MG63 (cell line): ENCODE results near the gene UBE2J2. TPM values are rescaled to one million over a fixed set of nuclear protein-coding genes. Genes with fewer than 3 reads are reported as not detected.

Experiments
- DNase-seq: peaks from one replicate; pipeline ENCODE4 v3.0.0-alpha.2; 2020
- H3K27me3 ChIP-seq: fragments of 250-450 bp; sonication (Bioruptor Pico); 2 replicates; pipeline ENCODE4 v1.5.1; 2020; ENCODE audit warnings: mild to moderate bottlenecking, moderate library complexity
- H3K36me3 ChIP-seq: fragments of 250-450 bp; sonication (Bioruptor Pico); 2 replicates; pipeline ENCODE4 v1.5.1; 2020; ENCODE audit warnings: mild to moderate bottlenecking, moderate library complexity
- H3K4me3 ChIP-seq: fragments of 250-450 bp; sonication (Bioruptor Pico); 2 replicates; pipeline ENCODE4 v1.5.1; 2020; ENCODE audit warnings: mild to moderate bottlenecking, moderate library complexity
- H3K9me3 ChIP-seq: fragments of 250-450 bp; sonication (Bioruptor Pico); 2 replicates; pipeline ENCODE4 v1.5.1; 2020; ENCODE audit warnings: mild to moderate bottlenecking, moderate library complexity
- total RNA-seq: library from RNA; depleted of rRNA; stranded (reverse); fragments of >200 nt; shearing (Covaris generic); gene quantifications from 2 replicates; pipeline ENCODE4 v1.2.3, GENCODE V29; 2014; ENCODE audit warnings: low replicate concordance

UBE2J2 gene
- total RNA-seq, 1 experiment from 2014 or later: 94.1 TPM

DNA sequence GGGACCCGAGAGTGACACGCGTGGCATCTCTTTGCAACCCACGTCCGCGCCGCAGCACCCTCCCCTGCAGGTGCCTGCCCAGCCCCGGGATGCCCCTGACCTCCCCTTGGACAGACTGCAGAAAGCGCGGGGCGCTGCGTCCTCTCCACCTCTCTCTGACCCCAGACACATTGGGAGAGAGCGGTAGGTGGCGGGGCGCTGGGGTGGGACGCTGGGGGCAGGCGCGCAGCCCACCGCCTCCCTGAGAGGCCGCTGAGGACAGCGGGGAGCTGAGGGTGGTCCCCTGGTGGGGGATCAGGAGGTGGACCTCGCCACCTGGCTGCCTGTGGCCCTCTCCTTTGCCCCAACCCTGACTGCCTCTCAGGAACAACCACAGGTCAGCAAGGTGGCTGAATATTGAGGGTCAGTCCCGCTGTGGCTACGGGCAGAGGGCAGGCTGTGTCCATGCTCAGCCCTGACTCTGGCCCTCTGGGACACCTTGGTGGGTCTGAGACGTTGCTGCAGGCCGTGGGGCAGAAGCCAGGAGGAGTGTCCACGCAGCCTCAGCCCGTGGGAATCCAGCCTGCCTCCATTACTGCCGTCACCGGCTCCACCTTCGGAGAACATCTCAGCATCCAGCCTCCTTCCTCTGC is 761 bp upstream of the UBE2J2 start:
- no peak for DNase-seq
- peak overlapping the region; percentile 83 for H3K4me3 ChIP-seq
- H3K27me3 ChIP-seq: no peaks in the 10 kb centered on the region
- peaks cover 27% of the 10 kb centered on the region for H3K36me3 ChIP-seq
- H3K9me3 ChIP-seq: no peaks in the 10 kb centered on the region

DNA sequence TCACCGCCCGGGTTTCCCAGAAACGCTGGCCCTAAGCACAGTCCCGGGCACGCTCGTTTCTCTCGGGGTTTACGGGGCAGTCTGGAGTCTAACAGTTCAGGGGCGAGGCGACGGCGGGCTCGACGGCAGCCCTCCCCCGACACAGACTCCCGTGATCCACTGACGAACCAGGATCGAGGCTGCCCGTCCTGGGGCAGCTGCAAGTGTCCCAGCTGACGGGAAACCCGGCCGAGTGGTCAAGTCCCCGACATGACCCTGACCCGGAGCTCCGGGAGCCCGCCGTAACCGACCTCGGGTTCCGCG is 494 bp downstream of the UBE2J2 start:
- H3K4me3 ChIP-seq: peak overlapping the region; percentile 83
- H3K36me3 ChIP-seq: peaks cover 32% of the 10 kb centered on the region
- DNase-seq: no peak
- no peaks in the 10 kb centered on the region for H3K9me3 ChIP-seq
- no peaks in the 10 kb centered on the region for H3K27me3 ChIP-seq

GRCh38 chr1:1272341-1273208 is 1.1 kb downstream of the UBE2J2 start:
- peak overlapping the region; percentile 83 for H3K4me3 ChIP-seq
- H3K27me3 ChIP-seq: no peaks in the 10 kb centered on the region
- DNase-seq: no peak
- H3K36me3 ChIP-seq: peaks cover 36% of the 10 kb centered on the region
- no peaks in the 10 kb centered on the region for H3K9me3 ChIP-seq

DNA sequence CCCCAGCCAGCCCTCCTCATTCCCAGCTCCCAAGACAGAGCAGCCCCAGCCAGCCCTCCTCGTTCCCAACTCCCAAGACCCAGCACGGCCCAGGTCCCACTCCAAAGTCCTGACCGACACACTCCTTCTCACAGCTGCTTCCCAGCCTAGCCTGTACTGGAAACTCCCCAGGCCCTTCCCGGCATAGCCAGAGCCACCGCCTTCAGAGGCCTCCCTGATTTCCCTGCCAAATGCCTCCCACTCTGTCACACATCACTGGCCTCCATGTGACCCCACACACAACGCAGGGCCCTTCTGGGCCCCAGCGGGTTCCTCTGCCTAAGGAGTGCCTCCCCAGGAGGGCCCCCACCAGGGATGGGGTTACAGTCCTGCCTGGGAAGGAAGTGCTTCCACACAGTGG is 2.8 kb downstream of the UBE2J2 start:
- no peak overlapping the region for H3K4me3 ChIP-seq
- H3K36me3 ChIP-seq: peaks cover 52% of the 10 kb centered on the region
- no peaks in the 10 kb centered on the region for H3K27me3 ChIP-seq
- no peak for DNase-seq
- H3K9me3 ChIP-seq: no peaks in the 10 kb centered on the region

DNA sequence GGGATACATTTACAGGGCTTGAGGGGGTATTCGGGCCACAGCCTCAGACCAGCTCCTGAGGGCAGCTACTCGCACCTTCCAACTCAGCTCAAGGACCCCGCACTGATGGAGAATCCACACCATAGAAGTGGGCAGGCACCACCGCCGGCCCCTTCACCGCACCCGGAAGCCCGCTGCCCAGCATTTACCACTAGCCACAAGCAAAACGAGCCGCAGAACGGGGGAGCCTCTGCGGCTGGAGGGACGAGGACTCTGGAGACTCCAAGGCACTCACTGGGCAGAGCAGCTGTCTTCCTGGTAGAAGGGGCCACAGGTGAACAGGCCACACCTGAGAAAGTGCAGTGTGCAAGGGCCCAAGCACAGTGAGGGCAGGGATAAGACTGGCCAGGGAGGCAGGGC is 5.4 kb downstream of the UBE2J2 start:
- Histone ChIP-seq H3K4me3 (no peak overlapping the region), H3K9me3 (no peaks in the 10 kb centered on the region), H3K36me3 (peaks cover 73% of the 10 kb centered on the region), H3K27me3 (no peaks in the 10 kb centered on the region)
- no peak for DNase-seq

DNA sequence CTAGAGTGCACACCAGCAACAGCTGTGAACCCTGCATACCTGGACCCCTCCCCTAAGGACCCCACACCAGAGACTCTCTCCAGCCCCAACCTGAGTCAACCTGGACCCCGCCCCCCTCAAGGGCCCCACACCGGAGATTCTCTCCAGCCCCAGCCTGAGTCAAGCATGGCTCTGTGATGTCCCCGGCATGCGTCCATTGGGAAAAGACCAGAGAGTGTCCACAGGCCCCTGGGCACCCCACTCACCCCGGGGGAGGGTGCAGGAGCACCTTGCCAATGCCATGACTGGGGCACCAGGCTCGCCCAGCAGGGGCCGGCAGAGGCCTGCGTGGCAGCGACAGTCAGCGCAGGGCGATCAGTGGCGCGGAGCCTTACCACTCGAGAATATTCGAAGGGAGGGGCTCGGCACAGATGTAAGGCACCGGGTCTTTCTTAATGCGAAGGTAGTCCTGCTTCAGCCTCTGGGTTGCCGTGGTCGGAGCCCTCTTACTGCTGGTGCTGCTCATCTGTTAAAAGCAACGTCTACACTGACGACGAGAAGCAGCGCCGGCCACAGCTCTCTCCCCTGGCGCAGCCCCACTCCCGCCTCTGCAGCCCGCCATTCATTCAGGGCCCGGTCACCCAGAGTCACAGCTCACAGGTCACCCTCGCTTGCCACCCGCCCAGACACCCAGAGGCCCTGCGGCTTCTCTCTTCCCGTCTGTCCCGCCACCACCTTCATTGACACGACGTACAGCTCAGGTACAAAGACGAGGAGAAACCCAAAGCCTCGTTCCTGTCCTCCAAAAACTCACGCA is 6.0 kb downstream of the UBE2J2 start:
- Histone ChIP-seq H3K4me3 (no peak overlapping the region), H3K27me3 (no peaks in the 10 kb centered on the region), H3K36me3 (peaks cover 74% of the 10 kb centered on the region), H3K9me3 (no peaks in the 10 kb centered on the region)
- no peak for DNase-seq

- peak; percentile 83 for DNase-seq
Observed at GRCh38 chr1:1264868-1265272, 8.8 kb downstream of the UBE2J2 start.

DNA sequence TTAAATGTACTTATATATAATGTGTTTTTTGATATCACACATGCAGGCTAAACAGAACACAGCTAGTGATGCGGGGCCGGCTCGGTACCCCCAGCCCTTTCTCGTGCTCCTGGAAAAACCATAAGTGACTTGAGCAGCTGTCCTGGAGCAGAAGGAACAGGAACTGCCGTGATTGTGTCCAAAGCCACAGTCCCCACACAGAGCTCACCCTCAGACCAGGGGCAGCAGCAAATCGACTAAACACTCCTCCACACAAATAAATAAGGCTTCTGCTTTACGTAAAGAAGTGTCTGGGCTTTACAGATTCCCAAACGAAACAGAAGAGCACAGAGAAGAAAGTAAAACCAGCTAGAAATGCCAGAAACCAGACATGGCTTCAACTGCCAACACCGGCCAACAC is 9.6 kb downstream of the UBE2J2 start:
- Histone ChIP-seq H3K27me3 (no peaks in the 10 kb centered on the region), H3K9me3 (no peaks in the 10 kb centered on the region), H3K36me3 (peaks cover 79% of the 10 kb centered on the region), H3K4me3 (no peak overlapping the region)
- no peak for DNase-seq

More at GRCh38 chr1:1264868-1265272, 8.8 kb downstream of the UBE2J2 start:
- Histone ChIP-seq H3K27me3 (no peaks in the 10 kb centered on the region), H3K4me3 (no peak overlapping the region), H3K36me3 (peaks cover 76% of the 10 kb centered on the region), H3K9me3 (no peaks in the 10 kb centered on the region)

GRCh38 chr1:1262758-1263157 is 10.9 kb downstream of the UBE2J2 start:
- Histone ChIP-seq H3K27me3 (no peaks in the 10 kb centered on the region), H3K36me3 (peaks cover 72% of the 10 kb centered on the region), H3K4me3 (no peak overlapping the region), H3K9me3 (no peaks in the 10 kb centered on the region)
- DNase-seq: no peak

- Histone ChIP-seq H3K4me3 (no peak overlapping the region), H3K9me3 (no peaks in the 10 kb centered on the region), H3K27me3 (no peaks in the 10 kb centered on the region), H3K36me3 (peaks cover 65% of the 10 kb centered on the region)
- DNase-seq: no peak
Observed at GRCh38 chr1:1262071-1262470, 11.6 kb downstream of the UBE2J2 start.

- Histone ChIP-seq H3K36me3 (peaks cover 63% of the 10 kb centered on the region), H3K27me3 (no peaks in the 10 kb centered on the region), H3K9me3 (no peaks in the 10 kb centered on the region), H3K4me3 (no peak overlapping the region)
- DNase-seq: no peak
Observed at GRCh38 chr1:1260843-1261560, 12.7 kb downstream of the UBE2J2 start.

DNA sequence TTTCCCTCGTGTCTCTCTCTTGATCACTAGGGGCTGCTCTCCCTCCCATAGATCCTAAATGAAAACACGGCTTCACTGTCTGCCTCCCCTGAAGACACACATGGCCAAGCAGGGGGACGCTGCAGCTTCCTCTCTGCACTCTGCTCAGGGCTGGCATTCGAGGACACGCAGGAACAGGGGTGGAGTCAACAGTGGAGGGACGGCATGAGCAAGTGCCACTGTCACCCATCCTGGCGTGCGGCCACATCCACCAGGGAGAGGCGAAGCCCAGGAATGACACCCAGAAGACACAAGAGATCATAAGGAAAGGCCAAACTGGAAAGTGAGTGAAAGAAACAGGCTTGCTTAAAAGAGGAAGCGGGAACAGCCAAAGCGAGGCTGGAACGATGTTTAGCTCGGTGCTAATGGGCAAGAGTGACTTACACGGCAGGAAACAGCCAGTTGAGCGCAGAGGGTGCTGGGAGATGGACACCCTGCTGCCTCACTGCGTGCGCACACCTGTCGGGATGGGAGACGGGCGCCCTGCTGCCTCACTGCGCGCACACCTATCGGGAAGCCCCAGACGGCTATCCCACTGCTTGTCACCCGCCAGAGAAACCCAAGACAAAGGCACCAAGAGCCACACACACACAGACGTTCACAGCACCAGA is 13.6 kb downstream of the UBE2J2 start:
- Histone ChIP-seq H3K36me3 (peaks cover 61% of the 10 kb centered on the region), H3K9me3 (no peaks in the 10 kb centered on the region), H3K27me3 (no peaks in the 10 kb centered on the region), H3K4me3 (no peak overlapping the region)
- DNase-seq: no peak

DNA sequence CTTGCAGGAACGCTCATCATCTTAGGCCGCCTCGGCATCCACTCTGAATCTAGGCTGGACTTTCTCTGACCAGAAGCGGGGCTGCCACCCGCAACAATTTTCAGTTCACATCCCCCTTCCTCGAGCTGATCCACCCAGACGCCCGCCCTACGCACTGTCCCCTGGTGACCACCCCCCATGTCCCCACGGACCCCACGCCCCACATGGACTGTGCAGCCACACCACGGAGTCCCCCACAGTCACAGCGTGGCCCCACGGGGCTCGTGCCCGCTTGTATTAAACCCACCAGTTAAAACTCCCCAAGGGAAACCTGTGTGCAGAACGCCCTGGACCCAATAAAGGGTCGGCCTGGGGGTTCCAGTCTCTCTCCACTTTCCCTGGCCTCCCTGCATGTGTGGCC is 14.1 kb downstream of the UBE2J2 start:
- DNase-seq: no peak
- Histone ChIP-seq H3K36me3 (peaks cover 61% of the 10 kb centered on the region), H3K27me3 (no peaks in the 10 kb centered on the region), H3K4me3 (no peak overlapping the region), H3K9me3 (no peaks in the 10 kb centered on the region)

GRCh38 chr1:1259119-1259488 is 14.6 kb downstream of the UBE2J2 start:
- H3K4me3 ChIP-seq: no peak overlapping the region
- H3K36me3 ChIP-seq: peaks cover 58% of the 10 kb centered on the region
- DNase-seq: no peak
- no peaks in the 10 kb centered on the region for H3K27me3 ChIP-seq
- H3K9me3 ChIP-seq: no peaks in the 10 kb centered on the region

DNA sequence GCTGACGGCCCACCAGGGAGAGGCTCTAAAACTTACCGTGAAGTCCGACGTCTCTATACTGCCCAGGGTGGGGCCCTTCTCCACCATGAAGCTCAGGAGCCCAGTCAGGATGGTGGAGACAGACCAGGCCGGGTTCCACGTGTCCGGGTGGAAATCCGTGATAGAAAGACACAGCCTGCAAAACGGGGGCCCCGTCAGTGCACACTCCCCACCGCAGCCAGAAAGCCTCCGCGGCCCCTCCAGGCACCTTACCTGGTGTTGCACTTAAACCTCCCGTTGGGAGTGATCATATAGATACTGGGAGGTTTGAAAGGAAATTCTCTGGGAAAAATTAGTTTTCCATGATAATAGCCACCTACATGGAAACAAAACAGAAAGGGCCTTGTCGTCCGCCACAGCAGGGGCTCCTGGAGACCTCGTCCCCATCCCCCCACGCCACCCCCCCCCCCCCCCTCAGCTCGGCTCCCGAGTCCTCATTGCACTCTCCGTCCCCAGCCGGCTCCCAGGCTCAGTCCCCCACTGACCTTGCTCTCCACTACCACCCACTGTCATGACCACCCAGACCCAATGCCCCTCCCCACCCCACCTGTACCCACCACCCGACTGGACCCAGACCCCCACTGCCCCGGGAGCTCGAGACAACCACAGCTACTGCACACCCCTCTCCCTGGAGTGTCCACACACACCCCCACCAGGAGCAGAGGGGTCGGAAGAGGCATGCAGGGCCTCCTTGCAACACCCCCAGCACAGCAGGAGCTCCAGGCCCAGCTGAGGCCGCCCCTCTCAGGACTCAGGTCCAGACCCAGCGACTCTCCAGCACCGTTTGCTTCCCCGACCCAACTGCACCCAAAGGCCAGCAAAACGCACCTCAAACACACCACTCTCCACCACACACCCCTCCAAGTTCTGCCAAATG is 16.4 kb downstream of the UBE2J2 start:
- H3K36me3 ChIP-seq: peaks cover 55% of the 10 kb centered on the region
- H3K27me3 ChIP-seq: no peaks in the 10 kb centered on the region
- no peak overlapping the region for H3K4me3 ChIP-seq
- no peaks in the 10 kb centered on the region for H3K9me3 ChIP-seq
- no peak for DNase-seq

GRCh38 chr1:1255611-1256010 is 18.0 kb downstream of the UBE2J2 start:
- no peaks in the 10 kb centered on the region for H3K9me3 ChIP-seq
- DNase-seq: no peak
- no peaks in the 10 kb centered on the region for H3K27me3 ChIP-seq
- H3K4me3 ChIP-seq: no peak overlapping the region
- peaks cover 42% of the 10 kb centered on the region for H3K36me3 ChIP-seq
